Keratinocyte (primary cell): ENCODE results near the gene FBXW12. TPM values are rescaled to one million over a fixed set of nuclear protein-coding genes. Genes with fewer than 3 reads are reported as not detected.

ENCODE experiments used
- DNase-seq: peaks from one replicate; pipeline ENCODE4 v3.0.0-alpha.2; 2011; ENCODE audit warnings: low read depth, missing footprints, low spot score
- FAIRE-seq: peaks from 2 replicates; lab custom pipeline; 2011; peaks lifted over from hg19 to GRCh38; lab: Jason Lieb, UNC
- H2AFZ ChIP-seq: 2 replicates; pipeline ENCODE4 v1.6.0; 2012; ENCODE audit warnings: low read length, control low read depth, inconsistent platforms; ENCODE audit not compliant: control insufficient read depth
- H3K27ac ChIP-seq: 2 replicates; pipeline ENCODE4 v1.5.1; 2011; ENCODE audit warnings: low read length; ENCODE audit not compliant: control insufficient read depth, insufficient read depth
- H3K27me3 ChIP-seq: 3 replicates; pipeline ENCODE4 v1.6.0; 2011; ENCODE audit warnings: low read length; ENCODE audit not compliant: control insufficient read depth, insufficient read depth; ENCODE audit errors: extremely low read depth
- H3K36me3 ChIP-seq, 2 experiments: 2 replicates in 1 of 2; 3 replicates in 1 of 2; pipeline ENCODE4 v1.5.1; 2011; ENCODE audit warnings: low read length in 2 of 2, mild to moderate bottlenecking in 1 of 2; ENCODE audit not compliant: control insufficient read depth in 2 of 2, insufficient read depth in 2 of 2; ENCODE audit errors: extremely low read depth in 1 of 2
- H3K4me1 ChIP-seq: 3 replicates; pipeline ENCODE4 v1.5.1; 2011; ENCODE audit warnings: low read length; ENCODE audit not compliant: control insufficient read depth, insufficient read depth; ENCODE audit errors: extremely low read depth
- H3K4me2 ChIP-seq: 3 replicates; pipeline ENCODE4 v1.6.0; 2011; ENCODE audit warnings: low read depth, low read length; ENCODE audit not compliant: control insufficient read depth, insufficient read depth; ENCODE audit errors: extremely low read depth
- H3K4me3 ChIP-seq, 3 experiments: fragments of 200-600 bp in 1 of 3; sonication (generic) in 1 of 3; 2 replicates in 2 of 3; 3 replicates in 1 of 3; pipeline ENCODE4 v1.5.1; 2011 to 2016; ENCODE audit warnings: low read length in 3 of 3, mild to moderate bottlenecking in 3 of 3, control low read depth in 2 of 3, inconsistent platforms in 1 of 3, low read depth in 1 of 3, mixed read lengths in 1 of 3, mixed run types in 1 of 3, moderate library complexity in 1 of 3; ENCODE audit not compliant: control insufficient read depth in 2 of 3, insufficient read depth in 2 of 3; ENCODE audit errors: extremely low read depth in 1 of 3
- H3K79me2 ChIP-seq: 2 replicates; pipeline ENCODE4 v1.6.0; 2012; ENCODE audit warnings: low read length; ENCODE audit not compliant: control insufficient read depth, insufficient read depth
- H3K9ac ChIP-seq: 3 replicates; pipeline ENCODE4 v1.6.0; 2011; ENCODE audit warnings: low read length; ENCODE audit not compliant: control insufficient read depth, insufficient read depth; ENCODE audit errors: extremely low read depth
- H3K9me1 ChIP-seq: 3 replicates; pipeline ENCODE4 v1.6.0; 2011; ENCODE audit warnings: low read length; ENCODE audit not compliant: control insufficient read depth, insufficient read depth; ENCODE audit errors: extremely low read depth
- H3K9me3 ChIP-seq: 2 replicates; pipeline ENCODE4 v1.5.1; 2012; ENCODE audit warnings: low read depth, low read length; ENCODE audit not compliant: control insufficient read depth
- H4K20me1 ChIP-seq: 3 replicates; pipeline ENCODE4 v1.6.0; 2011; ENCODE audit warnings: low read length; ENCODE audit not compliant: control insufficient read depth, insufficient read depth; ENCODE audit errors: extremely low read depth
- EZH2 ChIP-seq: IDR thresholded peaks from one replicate; pipeline ENCODE4 v1.6.1; 2012; ENCODE audit warnings: inconsistent platforms, mild to moderate bottlenecking, low read length, moderate library complexity
- dilution Hi-C: fragments of 300-500 bp; cut with MboI; formaldehyde crosslinking; loops from one replicate; pipeline ENCODE4 v1.7.0; 2020; ENCODE audit warnings: low sequenced_read_pairs; ENCODE audit not compliant: extremely low pct_ligation_motif_present
- polyA plus RNA-seq, 5 experiments: library from polyadenylated mRNA; depleted of rRNA in 3 of 5; stranded (reverse) in 3 of 5; stranded (forward) in 1 of 5; unstranded in 1 of 5; fragments of >200 nt; gene quantifications; 1 replicate in 1 of 5; 2 replicates in 3 of 5; 3 replicates in 1 of 5; pipeline versions ENCODE4 v1.2.1 to v1.2.3, GENCODE V29; 2011 to 2012; ENCODE audit warnings: missing spikeins in 2 of 5, low read depth in 1 of 5, low replicate concordance in 1 of 5
- TF ChIP-seq, protein P1 (sequence below), 3 experiments: IDR thresholded peaks in 1 of 3; conservative IDR thresholded peaks in 1 of 3; optimal IDR thresholded peaks in 1 of 3; 2 replicates in 2 of 3; 3 replicates in 1 of 3; pipeline versions ENCODE3 to v1.5.1; 2011; ENCODE audit warnings: low read length in 3 of 3, mild to moderate bottlenecking in 3 of 3, moderate library complexity in 2 of 3, control low read depth in 1 of 3, inconsistent platforms in 1 of 3; ENCODE audit not compliant: insufficient read depth in 2 of 3; ENCODE audit errors: extremely low read depth in 1 of 3

The FBXW12 gene
- polyA plus RNA-seq, 1 donor (not counting 4 experiments of a cell fraction or from before 2014, with no cell fraction given) = not detected

DNA sequence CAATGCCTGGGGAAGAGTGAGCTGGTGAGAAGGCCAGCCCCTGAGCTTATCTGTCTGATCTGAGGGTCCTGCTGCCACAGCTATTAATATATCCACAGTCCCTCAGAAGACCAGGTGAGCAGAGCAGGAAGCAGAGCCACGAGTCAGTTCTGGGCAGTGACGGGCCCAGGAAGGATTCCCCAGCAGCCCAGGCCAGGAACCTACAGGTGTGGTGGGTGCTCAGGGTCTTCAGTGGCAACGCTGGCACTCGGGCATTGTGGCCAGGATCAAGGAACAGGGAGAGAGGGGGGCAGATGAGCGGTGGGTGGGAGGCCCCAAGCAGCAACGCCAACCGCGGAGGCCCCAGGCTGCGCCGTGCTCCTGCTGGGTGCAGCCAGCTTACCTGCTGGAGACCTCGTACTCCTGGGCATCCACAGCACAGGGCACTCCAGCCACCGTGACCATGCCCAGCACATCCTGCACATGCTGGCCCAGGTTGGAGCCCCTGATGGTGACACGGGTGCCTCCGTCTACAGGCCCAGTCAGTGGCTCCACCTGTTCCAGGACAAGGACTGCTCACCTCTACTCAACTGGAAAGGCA, 45.6 kb downstream of the FBXW12 start:
- Histone ChIP-seq H2AFZ (no peak overlapping the region), H3K79me2 (peaks cover 23% of the 10 kb centered on the region), H3K9ac (no peak overlapping the region), H3K36me3 (peaks cover 58% of the 10 kb centered on the region in 2 experiments), H3K4me1 (peaks cover 19% of the 10 kb centered on the region), H4K20me1 (peaks cover 14% of the 10 kb centered on the region), H3K4me2 (no peak overlapping the region), H3K27ac (no peak overlapping the region), H3K4me3 (no peak overlapping the region), H3K9me3 (no peaks in the 10 kb centered on the region), H3K27me3 (no peaks in the 10 kb centered on the region), H3K9me1 (peaks cover 3% of the 10 kb centered on the region)
- no peak for DNase-seq
- TF ChIP-seq, protein P1, sequence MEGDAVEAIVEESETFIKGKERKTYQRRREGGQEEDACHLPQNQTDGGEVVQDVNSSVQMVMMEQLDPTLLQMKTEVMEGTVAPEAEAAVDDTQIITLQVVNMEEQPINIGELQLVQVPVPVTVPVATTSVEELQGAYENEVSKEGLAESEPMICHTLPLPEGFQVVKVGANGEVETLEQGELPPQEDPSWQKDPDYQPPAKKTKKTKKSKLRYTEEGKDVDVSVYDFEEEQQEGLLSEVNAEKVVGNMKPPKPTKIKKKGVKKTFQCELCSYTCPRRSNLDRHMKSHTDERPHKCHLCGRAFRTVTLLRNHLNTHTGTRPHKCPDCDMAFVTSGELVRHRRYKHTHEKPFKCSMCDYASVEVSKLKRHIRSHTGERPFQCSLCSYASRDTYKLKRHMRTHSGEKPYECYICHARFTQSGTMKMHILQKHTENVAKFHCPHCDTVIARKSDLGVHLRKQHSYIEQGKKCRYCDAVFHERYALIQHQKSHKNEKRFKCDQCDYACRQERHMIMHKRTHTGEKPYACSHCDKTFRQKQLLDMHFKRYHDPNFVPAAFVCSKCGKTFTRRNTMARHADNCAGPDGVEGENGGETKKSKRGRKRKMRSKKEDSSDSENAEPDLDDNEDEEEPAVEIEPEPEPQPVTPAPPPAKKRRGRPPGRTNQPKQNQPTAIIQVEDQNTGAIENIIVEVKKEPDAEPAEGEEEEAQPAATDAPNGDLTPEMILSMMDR (optimal IDR thresholded peaks at IDR 0.05 in 1 of 3, IDR thresholded peaks at IDR 0.05 in 1 of 3, conservative IDR thresholded peaks at IDR 0.05 in 1 of 3; ENCODE audit: extremely low read depth in 1 of 3, insufficient read depth in 2 of 3, low read length in 3 of 3) = no peak
- TF ChIP-seq EZH2 = no peak
- FAIRE-seq = no peak
- dilution Hi-C loops = no loop called here

DNA sequence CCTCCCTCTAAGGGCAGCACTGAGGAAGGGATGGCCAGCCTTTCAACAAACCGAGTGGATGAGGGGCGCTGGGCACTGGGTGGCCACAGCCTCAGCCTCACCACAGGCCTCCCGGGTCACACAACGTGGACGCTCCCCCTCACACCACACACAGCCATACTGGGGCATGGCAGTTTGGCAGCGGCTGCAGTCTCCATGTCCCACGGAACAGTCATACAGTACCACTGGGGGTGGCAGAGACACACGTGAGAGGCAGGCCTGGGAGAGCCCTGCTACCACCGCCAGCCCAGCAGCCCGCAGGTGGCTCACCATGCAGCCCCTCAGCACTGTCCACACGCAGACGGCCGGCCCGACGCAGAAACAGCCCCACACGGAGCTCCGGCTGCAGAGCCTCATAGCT, 46.1 kb downstream of the FBXW12 start:
- Histone ChIP-seq H4K20me1 (peaks cover 17% of the 10 kb centered on the region), H3K27ac (no peak overlapping the region), H3K36me3 (peaks cover 56 to 63% of the 10 kb centered on the region in 2 experiments), H3K9ac (no peak overlapping the region), H3K27me3 (no peaks in the 10 kb centered on the region), H3K79me2 (peaks cover 28% of the 10 kb centered on the region), H3K9me3 (no peaks in the 10 kb centered on the region), H3K4me2 (no peak overlapping the region), H3K4me3 (no peak overlapping the region), H3K9me1 (peaks cover 3% of the 10 kb centered on the region), H3K4me1 (peaks cover 19% of the 10 kb centered on the region), H2AFZ (no peak overlapping the region)
- dilution Hi-C loops = no loop called here
- DNase-seq = no peak
- TF ChIP-seq, protein P1 (optimal IDR thresholded peaks at IDR 0.05 in 1 of 3, IDR thresholded peaks at IDR 0.05 in 1 of 3, conservative IDR thresholded peaks at IDR 0.05 in 1 of 3; ENCODE audit: extremely low read depth in 1 of 3, insufficient read depth in 2 of 3, low read length in 3 of 3) = no peak
- no peak for TF ChIP-seq EZH2
- FAIRE-seq = no peak
